Sigmoid colon (tissue), 7 donors: Measurements from ENCODE around the gene FOLR1. TPM values are rescaled to one million over a fixed set of nuclear protein-coding genes. Genes with fewer than 3 reads are reported as not detected.
A peak's percentile ranks its signal among the peaks of the same experiment; 100 is the strongest.

ENCODE experiments used
- DNase-seq: peaks from one replicate; pipeline ENCODE4 v3.0.0-alpha.2; 2019
- H3K27ac ChIP-seq, 4 donors: fragments of 200-600 bp; sonication (generic); one replicate each; pipeline ENCODE4 v1.5.1; 2016 to 2019; ENCODE audit warnings: mild to moderate bottlenecking in 1 of 4
- H3K27me3 ChIP-seq, 3 donors: fragments of 200-600 bp; sonication (generic); one replicate each; pipeline ENCODE4 v1.5.1; 2019; ENCODE audit warnings: mild to moderate bottlenecking in 1 of 3
- H3K36me3 ChIP-seq, 4 donors: fragments of 200-600 bp; sonication (generic); one replicate each; pipeline ENCODE4 v1.5.1; 2016 to 2019
- H3K4me1 ChIP-seq, 4 donors: fragments of 200-600 bp; sonication (generic); one replicate each; pipeline ENCODE4 v1.5.1; 2017 to 2019
- H3K4me3 ChIP-seq, 4 donors: fragments of 200-600 bp; sonication (generic); one replicate each; pipeline ENCODE4 v1.5.1; 2017 to 2019; ENCODE audit warnings: mild to moderate bottlenecking in 2 of 4, moderate library complexity in 1 of 4
- H3K9me3 ChIP-seq, 4 donors: fragments of 200-600 bp in 3 of 4; sonication (generic) in 3 of 4; one replicate each; pipeline versions ENCODE4 v1.5.1 to v1.6.1; 2013 to 2019
- EP300 ChIP-seq, 4 donors: sonication (generic); formaldehyde crosslinking; IDR thresholded peaks; one replicate each; pipeline ENCODE4 v1.6.1; 2017; ENCODE audit warnings: antibody characterized with exemption in 4 of 4
- POLR2A ChIP-seq, 2 donors: fragments of 450-650 bp; IDR thresholded peaks; one replicate each; pipeline ENCODE4 v1.6.1; 2016; ENCODE audit warnings: antibody characterized with exemption in 2 of 2, mild to moderate bottlenecking in 2 of 2, moderate library complexity in 2 of 2
- POLR2AphosphoS5 ChIP-seq, 4 donors: sonication (generic); formaldehyde crosslinking; IDR thresholded peaks; one replicate each; pipeline ENCODE4 v1.6.1; 2017; ENCODE audit warnings: antibody characterized with exemption in 4 of 4
- WGBS, 2 donors: extraction: QIAGEN DNeasy Blood & Tissue Kit; methylation state at CpG; one replicate each; pipeline ENCODE4 v1.1.7; 2013; 5-methylcytosine and 5-hydroxymethylcytosine counted together
- intact Hi-C: fragments of 100-400 bp; cut with DNase I; formaldehyde crosslinking; loops from one replicate; pipeline ENCODE4 v1.15.1; 2023
- polyA plus RNA-seq, 3 donors: library from polyadenylated mRNA; stranded (reverse); fragments of 200-250 nt; gene quantifications; one replicate each; pipeline ENCODE4 v1.2.3, GENCODE V29; 2013
- total RNA-seq, 4 donors: library from RNA; depleted of rRNA; stranded (reverse); fragments of >200 nt; gene quantifications; one replicate each; pipeline ENCODE4 v1.1.0, GENCODE V29; 2016
- TF ChIP-seq, protein P1 (sequence below), 4 experiments: fragments of 450-650 bp in 3 of 4; fragments of 200-600 bp in 1 of 4; IDR thresholded peaks; one replicate each; pipeline ENCODE4 v1.5.1; 2016 to 2019; ENCODE audit warnings: antibody characterized with exemption in 4 of 4, mild to moderate bottlenecking in 3 of 4, moderate library complexity in 2 of 4
- donor health status: healthy with polysubstance abuse.
- donor health status: Bipolar disorder and iron deficiency.
- donor health status: healthy.

Gene FOLR1
- total and polyA plus RNA-seq, 7 donors = 0.15 to 0.71 TPM; not detected in 5

GRCh38 chr11:72244361-72245262, 52.7 kb downstream of the FOLR1 start:
- Histone ChIP-seq H3K27ac (no peak overlapping the region), H3K36me3 (no peaks in the 10 kb centered on the region), H3K9me3 (no peaks in the 10 kb centered on the region), H3K4me3 (peak overlapping the region in 2 of 4 donors; percentile 10 to 18), H3K27me3 (peaks cover 30 to 80% (median 51%) of the 10 kb centered on the region in 3 donors), H3K4me1 (peaks cover 0 to 31% (median 26%) of the 10 kb centered on the region in 4 donors)
- no peak for DNase-seq
- 8 to 13% methylated on average over 46 of the region's 46 CpGs for WGBS, 2 donors
- intact Hi-C loops = loop anchor here (5.0 kb wide), 1 partner anchor 168 kb away; no protein-coding TSS in a partner anchor
- TF ChIP-seq EP300 (IDR thresholded peaks at IDR 0.05) = no peak
- TF ChIP-seq POLR2A (IDR thresholded peaks at IDR 0.05) = no peak
- TF ChIP-seq POLR2AphosphoS5 (IDR thresholded peaks at IDR 0.05) = no peak
- TF ChIP-seq, protein P1, sequence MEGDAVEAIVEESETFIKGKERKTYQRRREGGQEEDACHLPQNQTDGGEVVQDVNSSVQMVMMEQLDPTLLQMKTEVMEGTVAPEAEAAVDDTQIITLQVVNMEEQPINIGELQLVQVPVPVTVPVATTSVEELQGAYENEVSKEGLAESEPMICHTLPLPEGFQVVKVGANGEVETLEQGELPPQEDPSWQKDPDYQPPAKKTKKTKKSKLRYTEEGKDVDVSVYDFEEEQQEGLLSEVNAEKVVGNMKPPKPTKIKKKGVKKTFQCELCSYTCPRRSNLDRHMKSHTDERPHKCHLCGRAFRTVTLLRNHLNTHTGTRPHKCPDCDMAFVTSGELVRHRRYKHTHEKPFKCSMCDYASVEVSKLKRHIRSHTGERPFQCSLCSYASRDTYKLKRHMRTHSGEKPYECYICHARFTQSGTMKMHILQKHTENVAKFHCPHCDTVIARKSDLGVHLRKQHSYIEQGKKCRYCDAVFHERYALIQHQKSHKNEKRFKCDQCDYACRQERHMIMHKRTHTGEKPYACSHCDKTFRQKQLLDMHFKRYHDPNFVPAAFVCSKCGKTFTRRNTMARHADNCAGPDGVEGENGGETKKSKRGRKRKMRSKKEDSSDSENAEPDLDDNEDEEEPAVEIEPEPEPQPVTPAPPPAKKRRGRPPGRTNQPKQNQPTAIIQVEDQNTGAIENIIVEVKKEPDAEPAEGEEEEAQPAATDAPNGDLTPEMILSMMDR (IDR thresholded peaks at IDR 0.05) = no peak

DNA sequence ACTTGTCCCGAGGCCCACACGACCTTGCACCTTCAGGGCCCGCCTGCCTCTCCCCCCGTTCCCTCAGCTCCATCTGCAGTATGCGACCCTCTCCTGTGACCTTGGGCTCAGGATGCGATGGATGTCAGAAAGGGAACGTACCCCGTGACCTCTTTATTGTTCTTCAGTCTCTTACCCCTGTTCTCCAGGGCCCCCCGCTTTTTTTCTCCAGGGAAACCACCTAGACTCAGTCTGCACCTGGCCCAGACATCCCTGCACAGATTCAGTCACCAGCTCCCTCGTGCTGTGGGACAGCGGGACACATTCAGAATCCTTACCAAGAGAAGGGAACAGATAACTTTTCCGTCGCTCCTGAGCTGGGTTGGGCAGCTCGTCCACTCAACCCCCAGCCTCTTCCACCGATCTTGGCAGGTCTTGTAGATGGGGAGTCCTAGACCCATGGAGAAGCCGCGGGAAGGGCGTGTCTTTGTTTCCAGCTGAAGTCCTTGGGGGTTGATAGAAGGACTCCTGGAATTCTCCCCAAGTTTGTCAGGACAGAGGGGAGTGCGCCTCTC, 53.4 kb downstream of the FOLR1 start:
- no peak for DNase-seq
- intact Hi-C loops = no loop called here
- TF ChIP-seq POLR2AphosphoS5 (IDR thresholded peaks at IDR 0.05) (no peak), EP300 (IDR thresholded peaks at IDR 0.05) (no peak), POLR2A (IDR thresholded peaks at IDR 0.05) (no peak)
- TF ChIP-seq, protein P1 (IDR thresholded peaks at IDR 0.05) = no peak
- Histone ChIP-seq H3K36me3 (no peaks in the 10 kb centered on the region), H3K27ac (no peak overlapping the region), H3K4me3 (no peak overlapping the region), H3K9me3 (no peaks in the 10 kb centered on the region), H3K27me3 (peaks cover 30 to 81% (median 51%) of the 10 kb centered on the region in 3 donors), H3K4me1 (peaks cover 0 to 24% (median 20%) of the 10 kb centered on the region in 4 donors)
- 14 to 16% methylated on average over 19 of the region's 19 CpGs for WGBS, 2 donors

Other genes starting within 250 kb of the FOLR1 start
- 1 to 10 TPM; 2.5 to 7.5 (median 5.1) TPM for gene IL18BP, start 193.2 kb upstream of the FOLR1 start, total RNA-seq
- gene IL18BP, start 193.2 kb upstream of the FOLR1 start, polyA plus RNA-seq = 10 to 100 TPM in 1 of 3 donors, 1 to 10 TPM in 2; 4.8 to 21.3 (median 6.0) TPM
- gene NUMA1, start 111.6 kb upstream of the FOLR1 start, total RNA-seq = 100 to 1,000 TPM; 249 to 343 (median 265) TPM
- gene NUMA1, start 111.6 kb upstream of the FOLR1 start, polyA plus RNA-seq = 100 to 1,000 TPM in 2 of 3 donors, 10 to 100 TPM in 1; 99.1 to 176 (median 109) TPM
- gene LRRC51, start 111.3 kb upstream of the FOLR1 start, total RNA-seq = 10 to 100 TPM in 1 of 4 donors, 1 to 10 TPM in 3; 3.2 to 14.8 (median 6.4) TPM
- gene LRRC51, start 111.3 kb upstream of the FOLR1 start, polyA plus RNA-seq = 10 to 100 TPM in 2 of 3 donors, 1 to 10 TPM in 1; 4.6 to 12.3 (median 10.8) TPM
- gene LAMTOR1, start 88.8 kb upstream of the FOLR1 start, total RNA-seq = 100 to 1,000 TPM in 3 of 4 donors, 10 to 100 TPM in 1; 87.2 to 123 (median 120) TPM
- gene LAMTOR1, start 88.8 kb upstream of the FOLR1 start, polyA plus RNA-seq = 100 to 1,000 TPM; 132 to 256 (median 228) TPM
- gene TOMT, start 86.2 kb upstream of the FOLR1 start, total RNA-seq = not detected
- not detected for gene TOMT, start 86.2 kb upstream of the FOLR1 start, polyA plus RNA-seq
- gene ANAPC15, start 79.4 kb upstream of the FOLR1 start, total RNA-seq = 10 to 100 TPM; 48.5 to 77.1 (median 57.8) TPM
- gene ANAPC15, start 79.4 kb upstream of the FOLR1 start, polyA plus RNA-seq = 10 to 100 TPM; 84.5 to 93.1 (median 89.0) TPM
- gene FOLR3, start 56.4 kb upstream of the FOLR1 start, total RNA-seq = not detected
- gene FOLR3, start 56.4 kb upstream of the FOLR1 start, polyA plus RNA-seq = under 1 TPM in 1 of 3 donors, not detected in 2; 0.16 TPM
- 10 to 100 TPM; 14.7 to 61.7 (median 42.9) TPM for gene FOLR2, start 24.7 kb downstream of the FOLR1 start, total RNA-seq
- 10 to 100 TPM; 14.1 to 27.0 (median 17.4) TPM for gene FOLR2, start 24.7 kb downstream of the FOLR1 start, polyA plus RNA-seq
- gene INPPL1, start 32.6 kb downstream of the FOLR1 start, total RNA-seq = 100 to 1,000 TPM in 1 of 4 donors, 10 to 100 TPM in 3; 66.6 to 195 (median 77.5) TPM
- 10 to 100 TPM; 30.0 to 96.5 (median 32.6) TPM for gene INPPL1, start 32.6 kb downstream of the FOLR1 start, polyA plus RNA-seq
- gene PHOX2A, start 52.0 kb downstream of the FOLR1 start, total RNA-seq = 1 to 10 TPM in 1 of 4 donors, under 1 TPM in 2, not detected in 1; 0.41 to 2.9 (median 0.82) TPM
- 1 to 10 TPM in 1 of 3 donors, not detected in 2; 1.7 TPM for gene PHOX2A, start 52.0 kb downstream of the FOLR1 start, polyA plus RNA-seq
- 10 to 100 TPM; 15.8 to 17.8 (median 16.8) TPM for gene CLPB, start 242.4 kb downstream of the FOLR1 start, total RNA-seq
- gene CLPB, start 242.4 kb downstream of the FOLR1 start, polyA plus RNA-seq = 1 to 10 TPM; 3.0 to 9.1 (median 3.2) TPM